ENCODE data around the gene ANOS1.

Gene ANOS1

GRCh38 chrX:8672176-8672575, 59.8 kb downstream of the ANOS1 start:
- TF ChIP-seq CTCF (IDR thresholded peaks at IDR 0.05; ENCODE audit: insufficient read depth, low read depth, low read length, missing control alignments), result no peak
- no peak overlapping the region for H3K4me3 ChIP-seq (ENCODE audit: low read depth, low read length)
- DNase-seq (ENCODE audit: low read depth), result no peak

GRCh38 chrX:8668813-8669212, 63.1 kb downstream of the ANOS1 start:
- DNase-seq (ENCODE audit: low read depth), result no peak
- H3K4me3 ChIP-seq (ENCODE audit: low read depth, low read length), result no peak overlapping the region
- TF ChIP-seq CTCF (IDR thresholded peaks at IDR 0.05; ENCODE audit: insufficient read depth, low read depth, low read length, missing control alignments), result no peak

GRCh38 chrX:8663325-8663724, 68.6 kb downstream of the ANOS1 start:
- H3K4me3 ChIP-seq (ENCODE audit: low read depth, low read length), result no peak overlapping the region
- no peak for TF ChIP-seq CTCF (IDR thresholded peaks at IDR 0.05; ENCODE audit: insufficient read depth, low read depth, low read length, missing control alignments)
- DNase-seq (ENCODE audit: low read depth), result no peak

- no peak overlapping the region for H3K4me3 ChIP-seq (ENCODE audit: low read depth, low read length)
- no peak for DNase-seq (ENCODE audit: low read depth)
- TF ChIP-seq CTCF (IDR thresholded peaks at IDR 0.05; ENCODE audit: insufficient read depth, low read depth, low read length, missing control alignments), result no peak
Observed at GRCh38 chrX:8657883-8658282, 74.1 kb downstream of the ANOS1 start.

GRCh38 chrX:8653956-8654355, 78.0 kb downstream of the ANOS1 start:
- no peak for DNase-seq (ENCODE audit: low read depth)
- no peak for TF ChIP-seq CTCF (IDR thresholded peaks at IDR 0.05; ENCODE audit: insufficient read depth, low read depth, low read length, missing control alignments)
- no peak overlapping the region for H3K4me3 ChIP-seq (ENCODE audit: low read depth, low read length)

GRCh38 chrX:8649969-8650368, 82.0 kb downstream of the ANOS1 start:
- no peak for DNase-seq (ENCODE audit: low read depth)
- no peak overlapping the region for H3K4me3 ChIP-seq (ENCODE audit: low read depth, low read length)
- TF ChIP-seq CTCF (IDR thresholded peaks at IDR 0.05; ENCODE audit: insufficient read depth, low read depth, low read length, missing control alignments), result no peak

GRCh38 chrX:8647176-8647575, 84.8 kb downstream of the ANOS1 start:
- no peak for TF ChIP-seq CTCF (IDR thresholded peaks at IDR 0.05; ENCODE audit: insufficient read depth, low read depth, low read length, missing control alignments)
- DNase-seq (ENCODE audit: low read depth), result no peak
- no peak overlapping the region for H3K4me3 ChIP-seq (ENCODE audit: low read depth, low read length)
